ENCODE data around the gene NHSL2.

Gene NHSL2

DNA sequence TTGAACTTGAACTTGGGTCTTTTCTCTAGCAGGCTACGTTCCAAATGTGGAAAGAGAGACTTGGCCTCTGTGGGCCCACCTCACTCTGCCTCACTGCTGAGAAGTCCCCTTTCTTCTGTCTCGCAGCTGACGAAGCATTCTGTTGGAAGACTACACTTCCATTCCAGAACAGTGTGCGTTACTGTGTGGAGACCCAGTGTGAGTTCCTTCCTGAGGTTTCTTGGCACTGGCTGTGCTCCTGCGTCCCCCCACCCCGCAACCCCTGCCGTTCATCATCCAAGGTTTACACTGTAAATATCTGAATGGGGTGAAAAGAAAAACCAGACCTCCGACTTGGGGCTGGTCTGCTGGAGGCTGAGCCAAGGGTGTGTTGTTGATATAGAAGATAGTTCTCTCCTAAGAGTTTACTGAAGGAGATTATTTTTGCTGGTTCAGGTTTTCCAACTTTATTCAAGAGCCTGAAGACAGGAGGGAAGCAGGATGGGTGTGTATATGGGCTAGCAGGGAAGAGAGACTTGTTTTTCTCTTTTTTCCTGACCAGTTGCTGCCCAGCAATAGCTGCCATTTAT lies 34.7 kb downstream of the NHSL2 start:
- no peaks in the 10 kb centered on the region for H3K27me3 ChIP-seq (ENCODE audit: insufficient read depth, low read depth)
- TF ChIP-seq, protein P1, sequence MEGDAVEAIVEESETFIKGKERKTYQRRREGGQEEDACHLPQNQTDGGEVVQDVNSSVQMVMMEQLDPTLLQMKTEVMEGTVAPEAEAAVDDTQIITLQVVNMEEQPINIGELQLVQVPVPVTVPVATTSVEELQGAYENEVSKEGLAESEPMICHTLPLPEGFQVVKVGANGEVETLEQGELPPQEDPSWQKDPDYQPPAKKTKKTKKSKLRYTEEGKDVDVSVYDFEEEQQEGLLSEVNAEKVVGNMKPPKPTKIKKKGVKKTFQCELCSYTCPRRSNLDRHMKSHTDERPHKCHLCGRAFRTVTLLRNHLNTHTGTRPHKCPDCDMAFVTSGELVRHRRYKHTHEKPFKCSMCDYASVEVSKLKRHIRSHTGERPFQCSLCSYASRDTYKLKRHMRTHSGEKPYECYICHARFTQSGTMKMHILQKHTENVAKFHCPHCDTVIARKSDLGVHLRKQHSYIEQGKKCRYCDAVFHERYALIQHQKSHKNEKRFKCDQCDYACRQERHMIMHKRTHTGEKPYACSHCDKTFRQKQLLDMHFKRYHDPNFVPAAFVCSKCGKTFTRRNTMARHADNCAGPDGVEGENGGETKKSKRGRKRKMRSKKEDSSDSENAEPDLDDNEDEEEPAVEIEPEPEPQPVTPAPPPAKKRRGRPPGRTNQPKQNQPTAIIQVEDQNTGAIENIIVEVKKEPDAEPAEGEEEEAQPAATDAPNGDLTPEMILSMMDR (conservative IDR thresholded peaks at IDR 0.05; ENCODE audit: low read depth, low read length): no peak

DNA sequence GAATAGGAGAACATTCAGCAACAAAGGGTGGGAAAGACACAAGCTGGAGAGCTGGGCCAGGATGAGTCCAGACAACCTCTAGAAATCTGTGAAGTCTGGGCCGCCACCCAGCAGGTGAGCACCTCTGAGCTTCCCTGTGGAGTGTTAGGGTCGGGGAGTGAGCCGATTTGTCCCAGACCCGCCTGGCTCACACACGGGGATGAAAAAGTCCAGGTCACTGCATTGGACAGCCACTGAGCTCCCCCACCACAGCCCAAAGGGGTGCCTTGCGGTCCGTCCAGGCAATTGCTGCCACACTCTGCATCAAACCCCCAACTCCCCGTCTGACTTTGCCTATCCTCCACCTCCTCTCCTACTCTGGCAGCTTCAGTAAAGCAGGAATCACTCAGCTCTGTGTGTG lies 38.7 kb downstream of the NHSL2 start:
- H3K79me2 ChIP-seq (ENCODE audit: insufficient read depth, low read depth): no peaks in the 10 kb centered on the region
- H3K27ac ChIP-seq: no peak overlapping the region
- TF ChIP-seq, protein P1 (conservative IDR thresholded peaks at IDR 0.05; ENCODE audit: low read depth, low read length): no peak
- no peaks in the 10 kb centered on the region for H4K20me1 ChIP-seq (ENCODE audit: insufficient read depth)
- H2AFZ ChIP-seq (ENCODE audit: low read depth): no peak overlapping the region
- H3K4me2 ChIP-seq: no peak overlapping the region
- H3K36me3 ChIP-seq (ENCODE audit: insufficient read depth): no peaks in the 10 kb centered on the region
- no peaks in the 10 kb centered on the region for H3K4me1 ChIP-seq (ENCODE audit: low read depth, poor library complexity, severe bottlenecking)
- no peaks in the 10 kb centered on the region for H3K27me3 ChIP-seq (ENCODE audit: insufficient read depth, low read depth)
- H3K9ac ChIP-seq: no peak overlapping the region
- no peak overlapping the region for H3K4me3 ChIP-seq (IDR thresholded peaks at IDR 0.05; ENCODE audit: insufficient read depth, low read depth, low read length)

More for the DNA sequence above, 34.7 kb downstream of the NHSL2 start:
- Histone ChIP-seq H3K79me2 (ENCODE audit: insufficient read depth, low read depth) (no peaks in the 10 kb centered on the region), H3K27ac (no peak overlapping the region), H4K20me1 (ENCODE audit: insufficient read depth) (no peaks in the 10 kb centered on the region), H3K4me3 (IDR thresholded peaks at IDR 0.05; ENCODE audit: insufficient read depth, low read depth, low read length) (no peak overlapping the region), H3K4me1 (ENCODE audit: low read depth, poor library complexity, severe bottlenecking) (no peaks in the 10 kb centered on the region), H3K4me2 (no peak overlapping the region), H2AFZ (ENCODE audit: low read depth) (no peak overlapping the region), H3K36me3 (ENCODE audit: insufficient read depth) (no peaks in the 10 kb centered on the region), H3K9ac (no peak overlapping the region)

DNA sequence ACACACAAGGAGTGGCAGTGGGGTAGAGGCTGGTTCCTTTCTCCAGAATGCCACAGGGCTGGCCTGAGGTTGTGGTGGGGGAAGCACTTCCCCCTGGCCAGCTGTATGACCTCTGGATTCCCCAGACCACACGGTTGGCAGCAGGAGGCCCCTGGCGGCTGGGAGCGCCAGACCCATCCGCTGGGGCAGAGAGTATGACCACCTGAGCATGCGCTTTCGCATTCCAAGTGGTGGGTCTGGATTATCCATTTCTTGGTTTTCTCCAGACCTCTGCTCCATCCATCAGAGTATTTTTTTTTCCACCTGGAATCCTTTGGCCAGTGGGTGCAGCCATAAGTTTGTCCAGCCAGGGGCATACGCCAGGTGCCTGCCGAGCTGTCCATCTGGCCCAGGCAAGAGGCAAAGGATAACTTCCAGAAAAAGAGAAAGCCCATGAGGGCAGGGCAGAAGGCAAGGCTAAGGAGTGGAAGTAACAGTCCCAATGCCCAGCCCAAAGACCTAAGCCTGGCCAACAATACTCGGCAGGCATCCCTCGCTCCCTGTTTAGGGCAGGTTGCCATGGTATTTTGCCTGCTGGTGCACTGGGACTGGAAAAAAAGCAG lies 39.3 kb downstream of the NHSL2 start:
- H3K4me2 ChIP-seq: no peak overlapping the region
- no peaks in the 10 kb centered on the region for H4K20me1 ChIP-seq (ENCODE audit: insufficient read depth)
- H3K79me2 ChIP-seq (ENCODE audit: insufficient read depth, low read depth): no peaks in the 10 kb centered on the region
- H3K9ac ChIP-seq: no peak overlapping the region
- H3K4me1 ChIP-seq (ENCODE audit: low read depth, poor library complexity, severe bottlenecking): no peaks in the 10 kb centered on the region
- H3K4me3 ChIP-seq (IDR thresholded peaks at IDR 0.05; ENCODE audit: insufficient read depth, low read depth, low read length): no peak overlapping the region
- TF ChIP-seq, protein P1 (conservative IDR thresholded peaks at IDR 0.05; ENCODE audit: low read depth, low read length): no peak
- H3K36me3 ChIP-seq (ENCODE audit: insufficient read depth): no peaks in the 10 kb centered on the region
- H3K27ac ChIP-seq: no peak overlapping the region
- no peak overlapping the region for H2AFZ ChIP-seq (ENCODE audit: low read depth)
- no peaks in the 10 kb centered on the region for H3K27me3 ChIP-seq (ENCODE audit: insufficient read depth, low read depth)

DNA sequence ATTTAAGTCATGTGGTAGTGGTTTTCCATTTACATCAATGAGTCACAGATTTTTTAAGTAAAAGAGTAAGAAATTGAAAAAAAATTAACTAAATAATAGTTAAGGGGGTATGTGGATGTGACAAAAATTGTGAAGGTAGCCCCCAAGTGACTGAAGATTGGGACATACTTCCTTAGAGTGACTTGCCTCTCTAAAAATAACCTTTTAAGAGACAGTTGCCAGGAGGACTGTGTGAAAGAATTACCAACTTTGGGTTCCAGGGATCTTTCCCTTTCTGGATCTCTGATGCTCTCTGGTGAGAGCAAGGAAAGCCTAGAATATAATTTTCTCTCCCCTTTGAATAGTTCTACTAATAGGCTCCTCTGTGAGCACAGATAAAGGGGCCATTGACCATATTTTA lies 42.7 kb downstream of the NHSL2 start:
- Histone ChIP-seq H3K4me1 (ENCODE audit: low read depth, poor library complexity, severe bottlenecking) (no peaks in the 10 kb centered on the region), H3K4me2 (no peak overlapping the region), H4K20me1 (ENCODE audit: insufficient read depth) (no peaks in the 10 kb centered on the region), H3K36me3 (ENCODE audit: insufficient read depth) (no peaks in the 10 kb centered on the region), H3K27ac (no peak overlapping the region), H2AFZ (ENCODE audit: low read depth) (no peak overlapping the region), H3K27me3 (ENCODE audit: insufficient read depth, low read depth) (no peaks in the 10 kb centered on the region), H3K9ac (no peak overlapping the region), H3K79me2 (ENCODE audit: insufficient read depth, low read depth) (no peaks in the 10 kb centered on the region), H3K4me3 (IDR thresholded peaks at IDR 0.05; ENCODE audit: insufficient read depth, low read depth, low read length) (no peak overlapping the region)
- TF ChIP-seq, protein P1 (conservative IDR thresholded peaks at IDR 0.05; ENCODE audit: low read depth, low read length): no peak

Data from KMS-11 (cell line).